ENCODE data around the gene CDKAL1. TPM values are rescaled to one million over a fixed set of nuclear protein-coding genes. Genes with fewer than 3 reads are reported as not detected.

CDKAL1 gene
- total RNA-seq, 4 donors from 2014 or later, result 13.5 to 21.2 (median 17.3) TPM

GRCh38 chr6:20955131-20955530 is 420.9 kb downstream of the CDKAL1 start:
- Histone ChIP-seq H3K4me1 (no peaks in the 10 kb centered on the region), H3K36me3 (peaks cover 0 to 7% (median 0%) of the 10 kb centered on the region in 3 donors), H3K27me3 (no peaks in the 10 kb centered on the region), H3K27ac (no peak overlapping the region), H3K9me3 (no peaks in the 10 kb centered on the region), H3K4me3 (no peak overlapping the region)
- TF ChIP-seq POLR2A (IDR thresholded peaks at IDR 0.05) (no peak), EP300 (IDR thresholded peaks at IDR 0.05) (no peak)
- WGBS, 2 donors, result 85 to 86% methylated on average over 2 of the region's 2 CpGs
- DNase-seq (ENCODE audit: low spot score in 2 of 2), result no peak

DNA sequence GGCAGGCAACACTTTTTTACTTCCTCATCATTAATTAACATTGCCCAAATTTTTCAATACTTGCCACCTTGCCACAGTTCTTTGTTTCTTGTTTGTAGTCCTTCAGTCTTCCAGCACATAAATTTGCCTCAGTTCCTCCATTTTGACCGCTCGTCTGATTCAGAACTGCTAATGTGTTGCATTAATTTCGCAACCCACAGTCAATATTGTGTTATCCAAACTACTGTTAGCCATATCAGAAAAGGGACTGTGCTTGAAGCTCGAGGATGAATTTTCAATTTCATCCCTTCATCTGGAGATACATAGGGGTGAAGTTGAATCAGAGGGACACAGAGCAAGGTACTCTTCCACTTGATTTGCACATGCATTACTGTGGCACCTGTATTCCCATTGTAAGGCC is 421.5 kb downstream of the CDKAL1 start:
- H3K36me3 ChIP-seq, result peaks cover 0 to 10% (median 0%) of the 10 kb centered on the region in 3 donors
- DNase-seq (ENCODE audit: low spot score in 2 of 2), result no peak
- H3K9me3 ChIP-seq, result no peaks in the 10 kb centered on the region
- TF ChIP-seq, protein P1, sequence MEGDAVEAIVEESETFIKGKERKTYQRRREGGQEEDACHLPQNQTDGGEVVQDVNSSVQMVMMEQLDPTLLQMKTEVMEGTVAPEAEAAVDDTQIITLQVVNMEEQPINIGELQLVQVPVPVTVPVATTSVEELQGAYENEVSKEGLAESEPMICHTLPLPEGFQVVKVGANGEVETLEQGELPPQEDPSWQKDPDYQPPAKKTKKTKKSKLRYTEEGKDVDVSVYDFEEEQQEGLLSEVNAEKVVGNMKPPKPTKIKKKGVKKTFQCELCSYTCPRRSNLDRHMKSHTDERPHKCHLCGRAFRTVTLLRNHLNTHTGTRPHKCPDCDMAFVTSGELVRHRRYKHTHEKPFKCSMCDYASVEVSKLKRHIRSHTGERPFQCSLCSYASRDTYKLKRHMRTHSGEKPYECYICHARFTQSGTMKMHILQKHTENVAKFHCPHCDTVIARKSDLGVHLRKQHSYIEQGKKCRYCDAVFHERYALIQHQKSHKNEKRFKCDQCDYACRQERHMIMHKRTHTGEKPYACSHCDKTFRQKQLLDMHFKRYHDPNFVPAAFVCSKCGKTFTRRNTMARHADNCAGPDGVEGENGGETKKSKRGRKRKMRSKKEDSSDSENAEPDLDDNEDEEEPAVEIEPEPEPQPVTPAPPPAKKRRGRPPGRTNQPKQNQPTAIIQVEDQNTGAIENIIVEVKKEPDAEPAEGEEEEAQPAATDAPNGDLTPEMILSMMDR (IDR thresholded peaks at IDR 0.05), result no peak
- no peak for TF ChIP-seq EP300 (IDR thresholded peaks at IDR 0.05)
- TF ChIP-seq POLR2A (IDR thresholded peaks at IDR 0.05), result no peak
- H3K4me1 ChIP-seq, result no peaks in the 10 kb centered on the region
- 95 to 97% methylated on average over 4 of the region's 4 CpGs for WGBS, 2 donors
- no peak overlapping the region for H3K27ac ChIP-seq
- H3K4me3 ChIP-seq, result no peak overlapping the region
- H3K27me3 ChIP-seq, result no peaks in the 10 kb centered on the region

GRCh38 chr6:20960067-20960466 is 425.8 kb downstream of the CDKAL1 start:
- Histone ChIP-seq H3K4me3 (no peak overlapping the region), H3K9me3 (no peaks in the 10 kb centered on the region), H3K27me3 (no peaks in the 10 kb centered on the region), H3K36me3 (peaks cover 0 to 23% (median 0%) of the 10 kb centered on the region in 3 donors), H3K4me1 (no peaks in the 10 kb centered on the region), H3K27ac (no peak overlapping the region)
- TF ChIP-seq POLR2A (IDR thresholded peaks at IDR 0.05) (no peak), EP300 (IDR thresholded peaks at IDR 0.05) (no peak)
- TF ChIP-seq, protein P1 (IDR thresholded peaks at IDR 0.05), result no peak
- no peak for DNase-seq (ENCODE audit: low spot score in 2 of 2)
- 95 to 100% methylated on average over 5 of the region's 5 CpGs for WGBS, 2 donors

- TF ChIP-seq, protein P1 (IDR thresholded peaks at IDR 0.05), result no peak
- H3K36me3 ChIP-seq, result peaks cover 0 to 39% (median 0%) of the 10 kb centered on the region in 3 donors
- 73 to 76% methylated on average over 2 of the region's 2 CpGs for WGBS, 2 donors
- peaks cover 0 to 20% (median 4%) of the 10 kb centered on the region in 4 donors for H3K9me3 ChIP-seq
- no peaks in the 10 kb centered on the region for H3K27me3 ChIP-seq
- DNase-seq (ENCODE audit: low spot score in 2 of 2), result no peak
- H3K4me1 ChIP-seq, result no peaks in the 10 kb centered on the region
- H3K4me3 ChIP-seq, result no peak overlapping the region
- no peak overlapping the region for H3K27ac ChIP-seq
These were observed 431.0 kb downstream of the CDKAL1 start for GRCh38 chr6:20965276-20965675.

DNA sequence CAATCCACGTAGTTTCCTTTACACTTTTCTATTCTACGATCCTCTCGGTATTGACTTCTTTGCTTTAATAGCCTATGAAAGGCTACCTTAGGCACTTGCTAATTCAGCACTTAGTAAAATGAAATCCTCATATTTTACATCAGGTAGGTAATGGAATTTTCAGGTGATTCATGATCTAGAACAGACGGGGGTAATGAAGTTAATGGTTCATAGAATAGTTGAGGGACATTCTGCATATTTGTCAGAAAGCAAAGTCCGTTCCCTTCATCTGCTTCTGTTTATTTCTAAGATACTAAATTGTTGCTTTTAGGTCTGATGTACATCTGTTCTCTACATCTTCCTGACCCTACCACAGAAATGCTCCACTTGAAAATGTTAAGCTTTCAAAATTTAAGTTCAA is 431.7 kb downstream of the CDKAL1 start:
- Histone ChIP-seq H3K4me3 (no peak overlapping the region), H3K27ac (no peak overlapping the region), H3K9me3 (peaks cover 0 to 20% (median 4%) of the 10 kb centered on the region in 4 donors), H3K36me3 (peaks cover 0 to 41% (median 0%) of the 10 kb centered on the region in 3 donors), H3K27me3 (no peaks in the 10 kb centered on the region), H3K4me1 (no peaks in the 10 kb centered on the region)
- DNase-seq (ENCODE audit: low spot score in 2 of 2), result no peak
- 87 to 91% methylated on average over 5 of the region's 5 CpGs for WGBS, 2 donors
- no peak for TF ChIP-seq POLR2A (IDR thresholded peaks at IDR 0.05)

- DNase-seq (ENCODE audit: low spot score in 2 of 2), result no peak
- Histone ChIP-seq H3K27me3 (no peaks in the 10 kb centered on the region), H3K4me1 (no peaks in the 10 kb centered on the region), H3K27ac (no peak overlapping the region), H3K4me3 (no peak overlapping the region), H3K36me3 (peaks cover 0 to 30% (median 0%) of the 10 kb centered on the region in 3 donors), H3K9me3 (peaks cover 0 to 20% (median 4%) of the 10 kb centered on the region in 4 donors)
- 97 to 100% methylated on average over 1 of the region's 1 CpG for WGBS, 2 donors
- TF ChIP-seq, protein P1 (IDR thresholded peaks at IDR 0.05), result no peak
- TF ChIP-seq POLR2A (IDR thresholded peaks at IDR 0.05) (no peak), EP300 (IDR thresholded peaks at IDR 0.05) (no peak)
These were observed 435.3 kb downstream of the CDKAL1 start for GRCh38 chr6:20969551-20969950.

Data from tibial nerve (tissue), 4 donors.